Activated T-cell treated with anti-CD3 and anti-CD28 coated beads for 24 hours (primary cell): ENCODE measurements around the gene GEMIN7.

Source experiments
- DNase-seq: peaks from one replicate; pipeline ENCODE4 v3.0.0-alpha.2; 2020; ENCODE audit warnings: low read depth

GEMIN7 gene

DNA sequence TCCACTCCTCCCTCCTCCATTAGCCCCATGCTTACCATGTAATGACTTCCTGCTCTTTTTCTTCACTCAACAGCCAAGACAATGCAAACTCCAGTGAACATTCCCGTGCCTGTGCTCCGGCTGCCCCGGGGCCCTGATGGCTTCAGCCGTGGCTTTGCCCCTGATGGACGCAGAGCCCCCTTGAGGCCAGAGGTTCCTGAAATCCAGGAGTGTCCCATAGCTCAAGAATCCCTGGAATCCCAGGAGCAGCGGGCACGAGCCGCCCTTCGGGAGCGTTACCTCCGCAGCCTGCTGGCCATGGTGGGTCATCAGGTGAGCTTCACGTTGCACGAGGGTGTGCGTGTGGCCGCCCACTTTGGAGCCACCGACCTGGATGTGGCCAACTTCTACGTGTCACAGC is 11.0 kb downstream of the GEMIN7 start:
- DNase-seq, result no peak

DNA sequence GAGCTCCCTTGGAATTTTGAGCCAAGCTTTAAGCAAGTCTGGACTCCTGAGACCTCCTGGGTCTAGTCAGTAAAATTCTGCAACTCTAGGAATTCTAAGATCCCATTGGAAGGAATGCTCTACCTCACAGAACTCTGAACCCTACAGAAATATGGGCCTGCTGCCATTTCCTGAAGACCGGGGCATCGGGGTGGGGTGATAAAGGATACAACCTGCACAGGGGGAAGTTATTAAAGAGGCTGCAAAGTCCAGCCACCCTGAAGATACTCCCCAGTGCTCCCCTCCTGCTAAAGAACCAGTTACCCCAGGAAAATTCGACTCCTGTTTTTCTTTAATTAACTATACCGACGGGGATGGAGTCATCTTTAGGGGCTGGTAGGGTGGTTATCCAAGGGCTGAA is 11.5 kb downstream of the GEMIN7 start:
- no peak for DNase-seq

DNA sequence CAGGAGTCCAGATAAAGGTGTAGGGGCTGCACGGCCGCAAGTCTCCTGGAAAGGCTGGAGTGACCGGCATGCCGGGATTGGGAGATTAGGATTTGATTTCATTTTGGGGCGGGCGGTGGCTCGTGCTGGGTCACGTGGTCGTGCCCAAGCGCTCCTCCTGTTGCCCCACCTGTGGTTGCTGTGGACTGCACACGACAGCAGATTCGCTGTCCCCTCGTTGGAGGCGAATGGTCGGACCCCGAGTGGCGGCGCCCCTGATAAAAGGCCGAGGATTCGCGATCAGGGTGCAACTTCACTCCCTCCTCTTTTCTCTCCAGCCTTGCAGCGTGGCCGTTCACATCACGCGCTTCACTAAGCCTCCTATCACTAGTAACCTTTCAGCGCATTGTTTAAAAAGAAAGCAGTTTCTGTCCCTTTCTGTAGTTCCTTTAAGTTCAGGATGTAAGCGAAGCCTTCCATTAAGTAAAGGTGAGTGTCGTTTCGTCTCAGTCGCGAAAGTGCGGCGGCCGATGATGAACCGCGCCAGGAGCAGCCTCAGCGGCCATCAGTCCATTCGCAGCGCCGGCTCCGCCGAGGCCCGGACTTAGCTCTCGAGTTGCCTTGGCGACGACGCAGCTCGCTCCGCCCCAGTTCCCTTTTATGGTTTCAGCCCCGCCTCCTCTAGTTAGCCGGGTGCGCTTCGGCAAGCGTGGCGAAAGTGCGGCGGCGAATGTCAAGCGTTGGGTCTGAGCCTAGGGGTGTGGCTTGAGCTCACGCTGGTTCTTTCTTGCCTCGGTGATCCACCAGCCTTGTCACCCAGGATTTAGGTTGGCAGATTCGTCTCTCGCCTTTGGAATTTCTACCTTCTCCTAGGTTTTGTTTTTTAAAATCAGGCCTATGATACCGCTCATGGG is 12.2 kb downstream of the GEMIN7 start:
- DNase-seq, result peak; percentile 96

DNA sequence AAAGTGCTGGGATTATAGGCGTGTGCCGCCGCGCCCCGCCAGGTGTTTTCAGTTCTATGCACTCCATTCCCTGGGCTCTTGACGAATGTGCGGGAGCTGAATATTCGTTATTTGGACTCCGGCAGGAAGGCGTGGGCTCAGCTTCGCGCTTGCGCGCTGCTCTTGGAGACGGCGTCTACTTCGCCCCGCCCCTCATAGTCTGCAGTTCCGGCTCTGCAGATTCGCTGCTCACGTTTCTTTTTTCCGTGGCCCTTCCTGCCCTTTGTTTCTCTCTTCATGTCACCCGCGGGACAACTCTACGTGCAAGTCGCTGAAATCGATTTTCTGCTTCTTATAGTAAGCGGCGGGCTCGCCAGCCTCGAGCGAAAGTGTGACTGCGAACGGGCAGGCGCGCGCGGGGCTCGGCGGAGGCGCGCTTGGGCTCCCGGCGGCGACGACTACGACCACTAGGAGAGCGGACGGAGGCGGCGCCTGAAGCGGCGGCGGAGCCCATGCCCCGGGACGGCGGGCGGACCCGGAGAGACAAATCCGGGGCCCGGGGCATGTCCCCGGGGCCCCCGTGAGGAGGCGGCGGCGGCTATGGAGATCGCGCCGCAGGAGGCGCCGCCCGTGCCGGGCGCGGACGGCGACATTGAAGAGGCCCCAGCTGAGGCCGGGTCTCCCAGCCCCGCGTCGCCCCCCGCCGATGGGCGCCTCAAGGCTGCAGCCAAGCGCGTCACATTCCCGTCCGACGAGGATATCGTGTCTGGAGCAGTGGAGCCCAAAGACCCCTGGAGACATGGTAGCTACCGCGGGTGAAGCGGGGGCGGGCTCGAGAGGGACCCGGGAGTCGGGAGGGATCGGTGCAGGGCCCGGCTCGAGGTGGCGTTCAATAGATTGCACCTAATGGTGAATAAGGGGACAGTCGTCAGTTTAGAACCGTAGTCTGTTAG is 14.0 kb downstream of the GEMIN7 start, which contains the start of gene PPP1R37:
Gene PPP1R37, plus strand, starts transcription at position 433 of the 932 bp plus-strand sequence. Its CDS starts 147 bp downstream, at position 580.
- DNase-seq, result peak; percentile 89

DNA sequence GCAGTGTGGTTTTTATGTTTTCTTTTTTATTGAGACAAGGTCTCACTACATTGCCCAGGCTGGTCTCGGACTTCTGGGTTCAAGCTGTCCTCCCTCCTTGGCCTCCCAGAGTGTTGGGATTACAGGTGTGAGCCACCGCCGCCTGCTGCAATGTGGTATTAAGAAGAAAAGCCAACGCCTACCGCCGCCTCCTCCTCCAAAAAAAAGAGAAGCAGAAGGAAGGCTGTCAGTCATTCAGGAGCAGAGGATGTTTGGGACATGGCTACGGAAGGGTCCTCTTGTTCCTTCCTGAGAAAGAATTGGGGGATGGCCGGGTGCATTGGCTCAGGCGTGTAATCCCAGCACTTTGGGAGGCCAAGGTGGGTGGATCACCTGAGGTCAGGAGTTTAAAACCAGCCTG is 15.1 kb downstream of the GEMIN7 start:
- no peak for DNase-seq

DNA sequence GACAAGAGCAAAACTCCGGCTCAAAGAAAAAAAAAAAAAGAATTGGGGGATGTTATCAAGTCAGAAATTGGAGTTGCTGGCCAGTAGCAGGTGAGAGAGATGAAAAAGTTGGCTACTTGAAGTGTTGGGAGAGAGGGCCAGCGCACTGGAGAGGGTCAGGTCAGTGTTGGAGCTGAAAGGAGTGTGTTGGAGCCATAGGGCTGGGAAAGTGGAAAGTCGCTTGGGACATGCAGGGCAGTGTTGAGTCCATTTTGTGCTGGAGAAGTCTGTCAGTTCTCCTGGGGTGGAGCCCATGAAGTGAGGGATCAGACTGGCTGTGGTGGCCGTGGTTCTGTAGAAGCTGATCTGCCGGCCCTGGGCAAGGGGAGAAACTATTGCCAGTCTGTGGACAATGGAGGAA is 15.6 kb downstream of the GEMIN7 start:
- no peak for DNase-seq

- no peak for DNase-seq
Measured at GRCh38 chr19:45095496-45096413, 16.7 kb downstream of the GEMIN7 start.

- DNase-seq, result no peak
Measured at GRCh38 chr19:45096700-45097099, 17.6 kb downstream of the GEMIN7 start.

DNA sequence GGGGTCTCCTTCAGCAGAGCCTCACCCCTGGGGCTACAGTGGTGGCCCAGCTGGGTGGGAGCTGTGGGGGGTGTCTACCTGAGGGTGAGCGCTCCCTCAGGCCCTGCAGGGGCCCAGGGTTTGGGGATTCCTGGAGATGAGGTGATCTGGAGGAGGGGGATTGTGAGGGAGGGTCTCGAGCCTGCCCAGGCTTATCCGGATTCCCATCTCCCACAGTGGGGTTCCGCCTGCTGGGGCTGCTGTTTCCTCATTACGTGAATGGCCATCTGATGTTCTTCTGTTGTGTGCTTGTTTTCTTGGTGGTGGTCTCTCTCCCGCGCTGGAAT is 18.4 kb downstream of the GEMIN7 start:
- DNase-seq, result no peak

GRCh38 chr19:45097776-45098520 is 18.9 kb downstream of the GEMIN7 start:
- DNase-seq, result no peak

DNA sequence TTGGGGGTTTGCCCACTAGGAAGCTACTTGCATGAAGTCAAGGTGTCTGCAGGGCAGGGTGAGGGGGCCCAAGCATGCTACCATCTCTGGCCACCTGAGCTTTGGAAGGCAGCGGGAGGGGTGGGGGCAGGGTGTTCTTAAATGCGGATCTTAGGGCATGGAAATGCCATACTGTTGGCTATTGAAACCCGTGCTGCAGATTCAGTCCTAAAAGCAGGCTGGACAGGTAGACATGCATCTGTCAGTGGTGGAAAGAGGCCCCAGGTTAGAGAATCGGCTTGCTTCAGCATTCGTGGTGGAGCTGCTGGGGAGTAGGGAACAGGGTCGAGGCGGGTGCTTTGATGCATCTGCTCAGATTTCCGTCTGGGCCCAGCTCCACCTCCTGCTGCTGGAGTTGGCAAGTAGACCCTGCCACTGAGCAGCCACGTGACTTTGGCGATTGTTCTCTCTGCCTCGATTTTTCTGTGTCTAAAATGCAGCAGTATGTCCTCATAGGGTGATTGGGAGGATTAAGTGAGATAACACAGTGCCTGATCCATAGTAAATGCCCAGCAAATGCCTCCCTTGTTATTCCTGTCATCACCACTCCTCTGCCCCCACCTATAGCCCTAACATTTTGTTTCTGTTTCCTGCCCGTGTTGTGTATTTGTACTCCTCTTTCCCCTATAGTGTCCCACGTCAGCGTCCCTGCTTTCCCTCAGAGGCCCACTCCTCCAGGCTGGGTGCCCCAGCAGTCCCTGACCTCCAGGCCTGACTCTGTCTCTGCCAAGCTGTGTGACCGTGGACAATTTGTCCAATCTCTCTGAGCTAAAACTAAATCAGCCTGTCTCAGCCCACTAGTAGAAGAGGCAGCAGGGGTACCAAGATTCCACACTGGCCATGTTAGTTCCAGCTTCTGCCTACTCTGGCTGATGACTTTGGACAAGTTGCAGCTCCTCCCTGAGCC is 19.7 kb downstream of the GEMIN7 start:
- no peak for DNase-seq

GRCh38 chr19:45099467-45100191 is 20.6 kb downstream of the GEMIN7 start:
- DNase-seq, result no peak

DNA sequence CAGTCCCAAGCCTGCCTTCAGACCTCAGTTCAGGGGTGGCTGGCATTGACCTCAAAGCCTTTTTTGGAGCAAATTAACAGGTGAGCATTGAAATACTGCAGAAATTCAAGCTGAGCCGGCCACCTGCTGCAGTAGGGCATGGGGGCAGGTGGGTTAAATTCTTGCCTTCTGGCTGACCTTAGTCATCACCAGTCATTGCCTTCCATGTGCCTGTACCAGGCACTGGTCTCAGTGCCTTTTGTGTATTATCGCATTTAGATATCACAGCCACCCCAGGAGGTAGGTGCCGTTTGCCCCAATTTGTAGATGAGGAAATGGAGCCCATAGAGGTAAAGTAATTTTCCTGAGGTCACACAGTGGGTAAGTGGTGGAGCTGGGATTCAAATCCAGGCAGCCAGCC is 21.1 kb downstream of the GEMIN7 start:
- DNase-seq, result no peak

DNA sequence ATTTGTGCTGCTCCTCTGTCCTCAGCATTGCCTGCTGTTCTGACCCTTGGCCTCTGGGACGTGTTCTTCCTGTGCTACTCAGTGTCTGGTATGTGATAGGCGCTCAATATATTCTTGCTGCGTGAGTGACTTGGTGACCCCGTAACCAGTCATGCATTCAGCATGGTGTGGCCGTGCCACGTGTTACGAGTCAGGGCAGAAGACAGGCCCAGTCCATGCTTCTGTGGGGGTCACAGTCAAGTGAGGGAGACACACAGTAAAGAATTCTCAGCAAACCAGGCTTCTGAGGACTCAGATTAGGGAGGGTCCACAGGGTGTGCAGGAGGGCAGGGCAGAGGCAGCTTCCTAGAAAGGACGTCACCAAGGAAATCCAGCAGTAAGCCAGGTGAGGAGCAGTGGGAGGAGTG is 21.8 kb downstream of the GEMIN7 start:
- DNase-seq, result no peak

DNA sequence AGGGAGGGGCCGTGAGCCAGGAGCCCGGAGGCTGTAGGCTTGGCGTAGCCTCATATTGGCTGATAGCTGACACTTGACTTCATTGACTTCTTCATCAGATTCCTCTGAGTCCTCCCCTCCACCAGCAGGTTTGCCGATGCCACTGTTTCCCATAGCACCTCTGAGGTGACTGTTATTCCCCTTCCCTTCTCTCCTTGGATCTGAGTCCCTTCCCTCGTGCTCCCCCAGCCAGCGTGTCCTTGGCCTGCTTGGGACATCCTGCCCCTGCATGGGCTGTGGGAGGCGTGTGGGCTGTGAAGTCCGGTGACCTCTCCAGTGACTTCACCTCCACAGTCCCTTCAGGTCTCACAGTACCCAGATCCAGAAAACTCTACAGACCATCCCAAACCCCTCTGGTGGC is 22.7 kb downstream of the GEMIN7 start:
- DNase-seq, result no peak

DNA sequence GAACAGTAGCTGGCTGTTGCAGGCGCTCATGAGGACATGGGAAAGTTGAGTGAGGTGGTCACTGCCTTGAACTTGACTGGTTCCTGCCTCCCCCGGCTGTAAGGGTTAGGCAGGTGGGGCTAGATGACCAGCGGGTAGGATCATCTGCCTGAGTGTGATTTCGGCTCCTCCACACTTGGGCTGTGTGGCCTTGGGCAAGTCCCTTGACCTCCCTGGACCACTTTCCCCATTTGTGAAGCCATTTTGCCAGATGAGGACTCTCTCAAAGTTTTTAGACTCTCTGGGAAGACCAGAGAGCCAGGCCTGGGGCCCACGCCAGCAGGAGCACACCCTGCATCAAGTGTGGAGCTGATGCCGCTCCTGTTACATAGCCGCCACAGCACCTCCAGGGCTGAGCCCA is 23.4 kb downstream of the GEMIN7 start:
- no peak for DNase-seq

DNA sequence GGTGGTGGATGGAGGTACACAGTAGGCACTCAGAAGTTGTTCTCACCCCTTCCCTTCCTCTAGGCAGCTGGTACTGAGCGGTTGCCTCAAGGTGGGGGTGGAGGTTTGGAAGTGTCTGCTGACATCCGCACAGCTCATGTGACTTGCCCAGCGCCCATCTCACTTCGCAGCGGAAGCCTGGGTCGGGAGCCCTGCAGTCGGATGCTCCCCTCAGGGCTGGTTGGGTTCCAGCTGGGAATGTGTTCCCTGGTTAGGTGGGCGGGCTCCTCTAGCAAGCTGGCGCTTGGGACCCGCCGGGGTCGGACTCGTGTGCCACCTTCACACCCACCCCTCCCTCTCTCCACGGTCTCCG is 24.1 kb downstream of the GEMIN7 start:
- no peak for DNase-seq

DNA sequence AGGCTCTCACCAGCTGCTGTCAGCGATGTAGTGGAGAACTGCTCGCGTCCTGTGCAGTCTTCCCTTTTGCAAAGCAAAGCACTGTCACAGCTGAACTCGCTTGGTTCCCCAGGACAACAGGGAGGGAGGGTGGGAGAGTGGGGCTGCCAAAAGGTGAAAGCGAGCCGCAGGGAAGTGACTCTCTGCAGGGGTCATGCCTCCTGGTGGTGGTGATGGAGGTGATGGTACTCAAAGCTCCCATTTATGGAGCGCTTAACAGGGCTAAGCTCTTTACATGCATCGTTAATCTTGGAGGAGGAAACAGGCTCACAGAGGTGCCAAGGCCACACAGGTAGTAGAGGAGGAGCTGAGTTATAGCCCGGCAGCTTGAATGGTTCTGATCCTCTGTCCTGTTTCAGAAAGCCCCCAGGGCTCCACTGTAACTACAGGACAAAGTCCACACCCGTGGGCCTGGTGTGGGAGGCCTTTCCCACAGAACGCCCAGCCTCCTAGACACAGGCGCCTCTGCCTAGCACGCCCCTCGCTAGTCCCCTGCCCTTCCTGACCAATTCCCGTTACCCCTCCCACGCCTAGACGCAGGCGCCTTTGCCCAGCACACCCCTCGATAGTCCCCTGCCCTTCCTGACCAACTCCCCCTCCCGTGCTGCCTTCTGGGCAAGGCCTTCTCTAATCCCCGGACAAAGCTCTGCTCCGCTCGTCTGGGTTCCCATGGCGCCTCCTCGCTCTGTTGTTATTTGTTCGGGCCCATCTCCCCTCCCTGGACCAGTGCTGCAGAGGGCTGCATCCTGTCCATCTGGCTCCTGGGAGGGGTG is 24.7 kb downstream of the GEMIN7 start:
- DNase-seq, result no peak
